Transverse colon (tissue), 4 donors: ENCODE results near the gene ATP11A. TPM values are rescaled to one million over a fixed set of nuclear protein-coding genes. Genes with fewer than 3 reads are reported as not detected.
"Not testable (repeated sequence)": the region's sequence is repeated elsewhere in the genome, so short reads cannot be mapped to it uniquely, and the experiment has no call there.

Experiments used
- DNase-seq: peaks from one replicate; pipeline ENCODE4 v3.0.0-alpha.2; 2019
- H3K27ac ChIP-seq, 4 donors: fragments of 200-600 bp; sonication (generic); 2 replicates each; pipeline ENCODE4 v1.5.1; 2016 to 2018; ENCODE audit warnings: inconsistent platforms in 4 of 4
- H3K27me3 ChIP-seq: fragments of 200-600 bp; sonication (generic); 2 replicates; pipeline ENCODE4 v1.5.1; 2017; ENCODE audit warnings: inconsistent platforms
- H3K36me3 ChIP-seq, 4 donors: fragments of 200-600 bp; sonication (generic); 2 replicates each; pipeline ENCODE4 v1.5.1; 2017 to 2019; ENCODE audit warnings: inconsistent platforms in 4 of 4
- H3K4me1 ChIP-seq, 4 donors: fragments of 200-600 bp; sonication (generic); 2 replicates each; pipeline ENCODE4 v1.5.1; 2017 to 2020; ENCODE audit warnings: inconsistent platforms in 4 of 4
- H3K4me3 ChIP-seq, 4 donors: fragments of 200-600 bp; sonication (generic); 1 replicate in 1 of 4; 2 replicates in 3 of 4; pipeline versions ENCODE4 v1.5.1 to v1.6.1; 2017 to 2019; ENCODE audit warnings: inconsistent platforms in 4 of 4
- H3K9me3 ChIP-seq, 2 donors: fragments of 200-600 bp; sonication (generic); 2 replicates each; pipeline ENCODE4 v1.5.1; 2017 to 2019; ENCODE audit warnings: inconsistent platforms in 2 of 2
- EP300 ChIP-seq: sonication (generic); formaldehyde crosslinking; IDR thresholded peaks from one replicate; pipeline ENCODE4 v1.6.1; 2017; ENCODE audit warnings: antibody characterized with exemption, low read depth
- POLR2A ChIP-seq: fragments of 450-650 bp; IDR thresholded peaks from one replicate; pipeline ENCODE4 v1.6.1; 2016; ENCODE audit warnings: antibody characterized with exemption, mild to moderate bottlenecking, moderate library complexity
- POLR2AphosphoS5 ChIP-seq, 3 donors: sonication (generic); formaldehyde crosslinking; IDR thresholded peaks; one replicate each; pipeline ENCODE4 v1.6.1; 2016; ENCODE audit warnings: antibody characterized with exemption in 3 of 3
- WGBS, 2 donors: methylation state at CpG; one replicate each; pipeline ENCODE4 v1.1.5; 2018; ENCODE audit warnings: low coverage in 1 of 2; 5-methylcytosine and 5-hydroxymethylcytosine counted together
- in situ Hi-C, 4 donors: fragments of 200-750 bp; cut with MboI; loops; one replicate each; pipeline versions ENCODE4 v1.15.0 to v1.15.1; 2017; ENCODE audit warnings: low sequenced_read_pairs in 3 of 4, low pct_ligation_motif_present in 1 of 4, low pct_unique_long_range_greater_than_20kb in 1 of 4
- intact Hi-C: fragments of 100-400 bp; cut with DNase I; formaldehyde crosslinking; loops from one replicate; pipeline ENCODE4 v1.15.1; 2023; ENCODE audit warnings: low total_unique reads
- total RNA-seq, 4 donors: library from RNA; depleted of rRNA; stranded (reverse); fragments of >200 nt; gene quantifications; one replicate each; pipeline ENCODE4 v1.1.0, GENCODE V29; 2016
- TF ChIP-seq, protein P1 (sequence below), 5 experiments: fragments of 200-600 bp in 3 of 5; fragments of 450-650 bp in 2 of 5; sonication (generic) in 3 of 5; IDR thresholded peaks; 1 replicate in 2 of 5; 2 replicates in 3 of 5; pipeline ENCODE4 v1.5.1; 2016 to 2017; ENCODE audit warnings: antibody characterized with exemption in 5 of 5, inconsistent platforms in 3 of 5, mild to moderate bottlenecking in 2 of 5, moderate library complexity in 1 of 5

Gene ATP11A
- total RNA-seq, 4 donors from 2014 or later, result 10.2 to 17.5 (median 13.3) TPM

DNA sequence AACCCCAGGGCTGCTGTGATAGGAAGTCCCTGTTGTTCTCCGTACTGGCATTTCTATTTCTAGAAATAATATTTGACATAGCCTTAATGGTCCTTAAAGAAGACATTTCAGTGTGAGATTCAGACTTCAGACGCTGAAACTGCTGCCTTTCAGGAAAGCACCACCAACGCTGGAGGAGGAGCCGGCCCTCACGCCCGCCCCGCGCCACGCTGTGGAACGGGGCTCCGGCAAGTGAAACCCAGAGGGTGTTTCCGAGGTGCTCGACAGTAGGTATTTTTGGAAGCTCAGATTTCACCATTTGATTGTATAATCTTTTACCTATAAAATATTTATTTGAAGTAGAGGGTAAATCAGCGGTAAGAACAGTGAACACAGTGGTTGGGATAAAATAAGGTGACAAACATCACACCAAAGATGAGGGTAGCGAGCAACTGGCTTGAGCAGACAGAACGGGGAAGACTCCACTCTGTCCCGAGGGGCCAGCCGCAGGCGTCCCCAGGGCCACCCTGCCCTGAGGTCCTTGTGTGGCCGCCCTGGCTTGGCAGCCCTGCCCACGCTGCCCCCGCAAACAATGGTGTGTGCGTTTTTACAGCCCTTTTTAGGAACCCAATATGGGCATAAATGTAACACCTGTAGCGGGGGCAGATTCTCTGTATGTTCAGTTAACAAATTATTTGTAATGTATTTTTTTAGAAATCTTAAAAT, 193.6 kb downstream of the ATP11A start:
- Histone ChIP-seq H3K4me3 (no peak overlapping the region), H3K9me3 (no peaks in the 10 kb centered on the region), H3K27ac (no peak overlapping the region), H3K36me3 (no peaks in the 10 kb centered on the region), H3K4me1 (peaks cover 0 to 10% (median 7%) of the 10 kb centered on the region in 4 donors), H3K27me3 (no peaks in the 10 kb centered on the region)
- DNase-seq, result no peak
- in situ Hi-C loops (no loop called here), intact Hi-C loops (no loop called here)
- 94 to 95% methylated on average over 6 to 24 of the region's 24 CpGs for WGBS, 2 donors
- TF ChIP-seq POLR2A (no peak), EP300 (no peak), POLR2AphosphoS5 (IDR thresholded peaks at IDR 0.05) (no peak)

DNA sequence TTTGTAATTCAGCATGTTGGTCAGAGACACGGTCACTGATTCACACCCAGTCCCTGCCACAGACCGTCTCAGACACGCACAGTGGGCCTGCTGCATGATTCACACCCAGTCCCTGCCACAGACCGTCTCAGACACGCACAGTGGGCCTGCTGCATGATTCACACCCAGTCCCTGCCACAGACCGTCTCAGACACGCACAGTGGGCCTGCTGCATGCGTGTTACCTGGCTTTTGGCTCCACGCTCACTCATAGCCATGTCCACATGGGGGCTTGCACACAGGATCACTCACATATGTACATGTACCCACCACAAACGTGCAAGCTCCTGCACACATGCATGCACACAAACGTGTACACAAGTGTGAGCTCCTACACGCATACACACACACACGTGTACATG, 194.9 kb downstream of the ATP11A start:
- H3K27me3 ChIP-seq, H3K36me3 ChIP-seq, DNase-seq, H3K4me3 ChIP-seq, in situ Hi-C loops, H3K4me1 ChIP-seq, H3K27ac ChIP-seq, intact Hi-C loops, H3K9me3 ChIP-seq: not testable (repeated sequence)
- WGBS, 2 donors, result 91% methylated on average over 13 of the region's 13 CpGs; no CpG with 5 or more reads in 1 of the 2 donors

DNA sequence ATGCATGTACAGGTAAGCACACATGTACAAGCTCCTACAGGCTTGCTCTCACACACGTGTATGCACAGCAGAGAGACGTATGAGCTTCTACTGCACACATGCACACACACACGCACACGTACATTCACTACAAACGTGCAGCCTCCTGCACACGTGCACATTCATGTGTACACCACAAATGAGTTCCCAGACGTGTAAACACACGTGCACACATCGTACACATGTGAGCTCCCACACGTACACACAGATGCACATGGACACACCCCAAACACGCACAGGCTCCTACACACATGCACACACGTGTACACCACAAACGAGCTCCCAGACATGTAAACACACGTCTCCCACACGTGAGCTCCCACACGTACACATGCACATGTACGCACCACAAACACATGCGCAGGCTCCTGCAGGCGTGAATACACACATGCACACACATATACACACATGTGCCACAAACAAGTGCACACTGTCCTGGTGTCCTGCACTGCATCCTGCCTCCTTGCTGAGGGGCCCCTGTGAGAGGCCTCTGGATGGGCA, 195.5 kb downstream of the ATP11A start:
- no peaks in the 10 kb centered on the region for H3K36me3 ChIP-seq
- H3K4me3 ChIP-seq, result no peak overlapping the region
- peaks cover 0 to 10% (median 7%) of the 10 kb centered on the region in 4 donors for H3K4me1 ChIP-seq
- no peak overlapping the region for H3K27ac ChIP-seq
- TF ChIP-seq, protein P1, sequence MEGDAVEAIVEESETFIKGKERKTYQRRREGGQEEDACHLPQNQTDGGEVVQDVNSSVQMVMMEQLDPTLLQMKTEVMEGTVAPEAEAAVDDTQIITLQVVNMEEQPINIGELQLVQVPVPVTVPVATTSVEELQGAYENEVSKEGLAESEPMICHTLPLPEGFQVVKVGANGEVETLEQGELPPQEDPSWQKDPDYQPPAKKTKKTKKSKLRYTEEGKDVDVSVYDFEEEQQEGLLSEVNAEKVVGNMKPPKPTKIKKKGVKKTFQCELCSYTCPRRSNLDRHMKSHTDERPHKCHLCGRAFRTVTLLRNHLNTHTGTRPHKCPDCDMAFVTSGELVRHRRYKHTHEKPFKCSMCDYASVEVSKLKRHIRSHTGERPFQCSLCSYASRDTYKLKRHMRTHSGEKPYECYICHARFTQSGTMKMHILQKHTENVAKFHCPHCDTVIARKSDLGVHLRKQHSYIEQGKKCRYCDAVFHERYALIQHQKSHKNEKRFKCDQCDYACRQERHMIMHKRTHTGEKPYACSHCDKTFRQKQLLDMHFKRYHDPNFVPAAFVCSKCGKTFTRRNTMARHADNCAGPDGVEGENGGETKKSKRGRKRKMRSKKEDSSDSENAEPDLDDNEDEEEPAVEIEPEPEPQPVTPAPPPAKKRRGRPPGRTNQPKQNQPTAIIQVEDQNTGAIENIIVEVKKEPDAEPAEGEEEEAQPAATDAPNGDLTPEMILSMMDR (IDR thresholded peaks at IDR 0.05), result no peak
- no peak for TF ChIP-seq POLR2A
- no peak for TF ChIP-seq EP300
- no peak for TF ChIP-seq POLR2AphosphoS5 (IDR thresholded peaks at IDR 0.05)
- in situ Hi-C loops (no loop called here), intact Hi-C loops (no loop called here)
- no peaks in the 10 kb centered on the region for H3K27me3 ChIP-seq
- no peak for DNase-seq
- WGBS, 2 donors, result 87 to 90% methylated on average over 2 to 19 of the region's 19 CpGs
- no peaks in the 10 kb centered on the region for H3K9me3 ChIP-seq

DNA sequence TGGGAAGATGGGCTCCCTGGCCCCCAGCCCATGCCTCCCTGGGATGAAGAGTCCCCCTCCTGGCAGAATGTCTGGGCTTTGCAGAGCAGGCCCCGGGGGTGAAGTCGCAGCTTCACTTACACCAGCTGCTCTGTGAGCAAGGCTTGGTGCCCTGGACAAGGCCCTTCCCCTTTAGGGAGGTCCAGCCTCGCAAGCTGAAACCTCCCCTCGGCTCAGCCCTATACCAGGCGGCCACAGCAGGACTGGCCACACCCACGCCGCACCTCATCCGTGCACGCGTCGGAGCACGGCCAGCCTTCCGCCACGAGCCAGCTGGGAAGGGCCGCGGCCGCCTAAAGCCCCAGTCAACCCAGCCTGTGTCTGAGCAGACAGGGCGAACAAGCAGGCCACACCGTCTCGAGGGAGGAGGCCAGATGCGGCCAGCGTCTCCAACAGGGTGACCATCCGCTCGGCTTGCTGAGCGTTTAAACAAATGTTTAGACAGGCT, 196.0 kb downstream of the ATP11A start:
- H3K36me3 ChIP-seq, result no peaks in the 10 kb centered on the region
- 0% methylated on average over 11 of the region's 25 CpGs; no CpG with 5 or more reads in 1 of the 2 donors for WGBS, 2 donors
- no peaks in the 10 kb centered on the region for H3K9me3 ChIP-seq
- TF ChIP-seq POLR2AphosphoS5 (IDR thresholded peaks at IDR 0.05) (peak; percentile 20 to 55 (median 27)), POLR2A (peak; percentile 45), EP300 (no peak)
- TF ChIP-seq, protein P1 (IDR thresholded peaks at IDR 0.05), result no peak
- H3K4me1 ChIP-seq, result peaks cover 0 to 10% (median 7%) of the 10 kb centered on the region in 4 donors
- H3K4me3 ChIP-seq, result no peak overlapping the region
- in situ Hi-C loops, result no loop called here
- peak; percentile 85 for DNase-seq
- peak overlapping the region in 2 of 4 donors; percentile 9 to 25 for H3K27ac ChIP-seq
- intact Hi-C loops, result no loop called here
- no peaks in the 10 kb centered on the region for H3K27me3 ChIP-seq

DNA sequence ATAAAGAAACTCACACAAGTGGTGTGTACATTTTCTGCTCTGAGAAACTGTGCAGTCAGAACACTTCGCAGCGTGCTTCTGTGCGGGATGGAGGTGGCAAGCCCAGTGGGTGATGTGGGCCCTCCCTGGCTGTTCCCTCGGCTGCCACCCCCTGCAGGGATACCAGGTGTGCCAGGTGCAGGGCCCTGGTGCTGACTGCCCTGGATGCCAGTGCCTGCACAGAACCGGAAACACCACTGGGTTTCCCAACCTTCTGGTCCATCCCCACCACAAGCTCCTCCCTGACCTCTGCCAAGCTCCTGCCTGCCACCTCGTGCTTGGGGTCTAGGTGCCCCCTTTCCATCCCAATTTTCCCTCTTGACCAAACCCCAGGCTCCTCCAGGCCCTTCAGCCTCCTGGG, 197.3 kb downstream of the ATP11A start:
- Histone ChIP-seq H3K9me3 (no peaks in the 10 kb centered on the region), H3K4me3 (no peak overlapping the region), H3K27me3 (no peaks in the 10 kb centered on the region), H3K27ac (no peak overlapping the region), H3K4me1 (peaks cover 0 to 10% (median 7%) of the 10 kb centered on the region in 4 donors), H3K36me3 (no peaks in the 10 kb centered on the region)
- intact Hi-C loops, result no loop called here
- WGBS, 2 donors, result 73% methylated on average over 6 of the region's 6 CpGs; no CpG with 5 or more reads in 1 of the 2 donors
- in situ Hi-C loops, result no loop called here
- TF ChIP-seq POLR2AphosphoS5 (IDR thresholded peaks at IDR 0.05), result no peak
- TF ChIP-seq, protein P1 (IDR thresholded peaks at IDR 0.05), result no peak
- TF ChIP-seq EP300, result no peak
- no peak for TF ChIP-seq POLR2A
- no peak for DNase-seq
